HG03139 (cell line): Measurements from ENCODE around the gene SIGLEC1.

Experiments used
- ATAC-seq: cut with Tn5 transposase; IDR thresholded peaks from one replicate; pipeline ENCODE4 v1.9.1; 2021; ENCODE audit not compliant: unreplicated experiment

The SIGLEC1 gene

DNA sequence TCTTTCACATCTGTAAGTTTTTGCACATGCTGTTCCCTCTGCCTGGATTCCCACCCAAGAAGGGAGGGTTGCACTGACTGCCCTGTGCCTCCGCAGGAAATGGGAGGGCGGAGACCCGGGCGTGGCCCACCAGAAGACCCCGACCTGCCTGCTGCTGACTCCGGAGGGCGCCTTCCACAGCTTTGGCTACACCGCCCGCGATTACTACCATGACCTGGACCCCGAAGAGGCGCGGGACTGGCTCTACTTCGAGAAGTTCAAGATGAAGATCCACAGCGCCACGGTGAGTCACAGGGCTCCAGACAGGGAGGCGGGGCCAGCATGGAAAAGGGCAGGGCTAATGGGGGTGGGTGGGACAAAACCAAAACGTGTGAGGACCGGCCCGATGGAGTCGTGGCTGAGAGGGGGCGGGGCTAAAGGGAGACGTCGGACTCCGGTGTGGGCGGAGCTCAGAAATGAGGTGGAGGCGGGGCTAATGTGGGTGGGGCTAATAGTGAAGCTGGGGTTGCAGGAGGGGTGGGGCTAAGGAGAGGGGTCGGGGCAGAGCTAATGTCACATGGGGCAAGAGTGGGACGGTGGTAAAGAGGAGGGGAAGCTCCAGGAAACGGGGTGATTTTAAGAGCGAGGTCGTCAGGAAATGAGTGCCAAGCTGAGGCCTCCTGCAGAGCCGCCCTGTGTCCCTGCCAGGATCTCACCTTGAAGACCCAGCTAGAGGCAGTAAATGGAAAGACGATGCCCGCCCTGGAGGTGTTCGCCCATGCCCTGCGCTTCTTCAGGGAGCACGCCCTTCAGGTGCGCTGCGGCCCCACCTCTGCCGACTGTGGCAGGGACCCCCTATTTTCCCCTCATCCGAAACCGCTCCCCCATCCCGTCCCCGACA is 32.6 kb upstream of the SIGLEC1 start:
- ATAC-seq, result no peak

DNA sequence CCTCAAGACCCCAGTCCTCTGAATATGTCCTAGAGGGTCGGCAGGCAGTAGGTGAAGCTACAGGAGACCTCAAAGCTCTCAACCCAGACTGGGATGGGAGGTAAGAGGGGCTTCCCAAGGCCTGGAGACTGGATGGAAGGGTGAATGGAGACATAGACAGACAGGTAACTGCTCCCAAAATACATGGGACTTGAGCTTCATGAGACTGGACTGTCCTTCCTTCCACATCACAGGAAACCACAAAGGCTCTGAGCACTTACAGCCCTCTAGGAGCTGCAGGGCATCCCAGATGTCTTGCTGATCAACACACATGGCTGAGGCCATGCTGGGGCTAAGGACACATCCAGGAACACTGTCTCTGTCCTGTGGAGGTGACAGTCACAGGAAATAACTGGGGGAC is 31.6 kb upstream of the SIGLEC1 start:
- ATAC-seq, result no peak

DNA sequence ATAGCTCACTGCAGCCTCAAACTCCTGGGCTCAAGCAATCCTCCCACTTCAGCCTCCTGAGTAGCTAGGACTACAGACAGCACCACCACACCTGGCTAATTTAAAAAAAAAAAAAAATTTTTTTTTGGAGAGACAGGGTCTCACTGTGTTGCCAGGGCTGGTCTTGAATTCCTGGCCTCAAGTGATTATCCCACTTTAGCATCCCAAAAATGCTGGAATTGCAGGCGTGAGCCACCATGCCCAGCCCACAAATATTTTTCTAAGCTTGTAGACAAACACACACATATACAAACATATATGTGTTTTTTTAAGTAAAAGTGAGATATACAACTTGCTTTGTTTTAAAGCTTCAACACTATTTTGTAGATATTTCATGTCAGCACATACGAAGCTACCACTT is 30.9 kb upstream of the SIGLEC1 start:
- ATAC-seq, result no peak

DNA sequence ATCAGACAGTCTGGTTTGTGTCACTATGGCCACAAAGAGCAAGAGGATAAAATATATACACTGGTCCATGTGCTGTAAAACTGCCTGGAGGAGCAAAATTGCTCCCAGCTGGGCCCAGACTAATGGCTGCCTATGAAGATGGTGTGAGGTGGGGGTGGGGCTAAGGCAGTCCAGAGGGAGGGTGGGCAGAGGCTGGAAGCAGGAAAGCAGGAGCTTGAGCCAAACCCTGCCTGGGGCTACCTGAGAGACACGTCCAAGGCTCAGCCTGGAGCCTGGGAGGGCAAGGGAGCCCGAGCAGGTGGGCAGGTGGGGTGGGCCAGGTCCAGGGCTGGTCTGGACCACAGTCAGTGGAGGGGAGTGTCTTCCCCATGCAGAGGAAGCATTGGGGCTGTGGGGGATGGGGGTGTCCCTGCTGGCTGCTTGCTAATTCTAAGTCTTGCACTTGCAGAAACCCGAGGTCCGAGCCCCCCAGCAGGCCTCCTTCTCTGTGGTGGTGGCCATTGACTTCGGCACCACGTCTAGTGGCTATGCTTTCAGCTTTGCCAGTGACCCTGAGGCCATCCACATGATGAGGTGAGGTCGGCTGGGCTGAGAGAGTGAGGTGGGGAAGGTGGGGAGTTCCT is 29.5 kb upstream of the SIGLEC1 start:
- no peak for ATAC-seq

DNA sequence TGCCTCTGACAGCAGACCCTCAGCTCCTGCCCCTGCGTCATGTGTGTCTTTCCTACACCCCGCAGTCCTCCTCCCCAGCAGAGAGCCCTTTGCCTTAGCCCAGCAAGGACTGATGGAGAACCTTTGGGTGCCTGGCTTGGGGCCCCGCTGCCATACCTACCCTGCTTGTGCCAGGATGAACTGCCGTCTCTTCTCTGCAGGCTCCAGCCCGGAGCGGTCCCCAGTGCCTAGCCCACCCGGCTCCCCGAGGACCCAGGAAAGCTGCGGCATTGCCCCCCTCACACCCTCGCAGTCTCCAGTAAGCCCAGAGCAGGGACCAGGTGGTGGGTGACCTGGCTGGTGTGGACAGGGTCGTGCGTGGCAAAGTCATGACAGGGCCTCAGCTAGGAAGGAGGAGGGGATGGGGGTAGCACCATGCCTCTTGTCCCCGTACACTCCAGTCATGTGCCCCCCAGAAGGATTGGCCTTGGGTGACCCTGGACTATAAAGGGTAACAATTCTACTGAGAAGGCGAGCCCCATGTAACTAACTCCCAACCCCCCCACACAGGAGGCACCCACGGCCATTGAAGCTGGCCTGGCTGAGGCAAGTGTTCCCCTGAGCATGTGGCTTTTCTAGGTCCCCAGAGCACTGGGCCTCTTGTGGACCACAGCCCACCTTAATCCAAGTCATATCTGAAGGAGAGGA is 28.4 kb upstream of the SIGLEC1 start:
- no peak for ATAC-seq

DNA sequence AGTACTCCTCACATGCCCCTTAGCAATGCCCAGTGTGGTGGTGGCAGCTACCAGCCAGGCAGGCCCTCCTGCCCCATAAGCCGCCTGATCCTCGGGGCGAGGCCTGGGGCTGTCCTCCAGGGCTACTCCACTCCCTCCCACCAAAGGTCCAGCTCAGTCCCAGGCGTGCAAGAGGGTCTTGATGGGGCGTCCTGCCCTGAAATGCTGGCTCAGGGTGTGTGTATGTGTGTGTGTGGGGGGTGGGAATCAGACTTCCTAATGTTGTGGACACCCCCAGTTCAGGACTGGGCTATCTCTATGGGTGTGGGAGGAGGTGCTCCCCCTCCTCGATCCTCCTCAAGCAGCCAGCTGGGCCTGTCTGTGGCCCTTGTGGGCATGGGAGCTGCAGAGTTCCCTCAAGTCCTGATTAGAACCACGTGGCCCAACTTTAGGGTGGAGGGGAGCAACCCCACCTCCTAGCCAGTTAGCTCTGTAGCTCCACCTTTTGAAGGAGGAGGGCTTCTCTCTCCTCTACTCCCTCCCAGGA is 27.6 kb upstream of the SIGLEC1 start:
- ATAC-seq, result no peak

DNA sequence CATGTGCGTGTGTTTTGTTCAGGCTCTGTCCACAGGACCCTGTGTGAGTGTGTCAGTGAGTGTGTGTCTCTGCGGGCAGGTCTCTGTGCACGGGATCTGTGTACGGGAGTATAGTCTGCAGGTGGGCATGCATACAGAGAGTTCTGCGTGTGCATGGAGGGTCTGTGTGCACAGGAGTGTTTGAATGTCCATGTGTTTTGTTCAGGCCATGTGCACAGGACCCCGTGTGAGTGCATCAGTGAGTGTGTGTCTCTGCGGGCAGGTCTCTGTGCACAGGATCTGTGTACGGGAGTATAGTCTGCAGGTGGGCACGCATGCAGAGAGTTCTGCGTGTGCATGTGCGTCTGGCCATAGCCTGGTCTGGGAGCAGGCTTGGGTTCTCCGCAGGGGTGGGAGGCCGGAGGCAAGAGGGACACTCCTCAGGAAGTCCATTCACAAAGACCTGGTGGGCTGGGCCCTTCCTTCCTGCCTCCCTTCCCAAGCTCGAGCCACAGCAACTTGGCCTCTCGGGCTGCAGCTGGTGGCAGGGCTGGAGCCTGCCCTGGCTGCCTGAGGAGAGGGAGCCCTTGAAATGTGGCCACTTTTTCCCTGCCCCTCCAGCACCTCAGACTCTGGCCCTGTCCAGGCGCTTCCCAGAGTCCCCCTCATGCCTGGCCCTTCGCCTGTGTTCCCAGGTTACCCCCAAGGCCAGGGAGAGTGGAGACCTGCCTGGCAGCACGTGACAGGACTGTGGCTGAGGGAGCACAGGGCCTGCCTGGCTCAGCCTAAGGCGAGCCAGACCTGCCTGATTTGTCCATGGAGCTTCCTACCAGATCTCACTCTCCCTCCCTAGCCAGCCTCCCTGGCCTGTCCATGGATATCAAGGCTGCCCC is 26.9 kb upstream of the SIGLEC1 start:
- ATAC-seq, result no peak

DNA sequence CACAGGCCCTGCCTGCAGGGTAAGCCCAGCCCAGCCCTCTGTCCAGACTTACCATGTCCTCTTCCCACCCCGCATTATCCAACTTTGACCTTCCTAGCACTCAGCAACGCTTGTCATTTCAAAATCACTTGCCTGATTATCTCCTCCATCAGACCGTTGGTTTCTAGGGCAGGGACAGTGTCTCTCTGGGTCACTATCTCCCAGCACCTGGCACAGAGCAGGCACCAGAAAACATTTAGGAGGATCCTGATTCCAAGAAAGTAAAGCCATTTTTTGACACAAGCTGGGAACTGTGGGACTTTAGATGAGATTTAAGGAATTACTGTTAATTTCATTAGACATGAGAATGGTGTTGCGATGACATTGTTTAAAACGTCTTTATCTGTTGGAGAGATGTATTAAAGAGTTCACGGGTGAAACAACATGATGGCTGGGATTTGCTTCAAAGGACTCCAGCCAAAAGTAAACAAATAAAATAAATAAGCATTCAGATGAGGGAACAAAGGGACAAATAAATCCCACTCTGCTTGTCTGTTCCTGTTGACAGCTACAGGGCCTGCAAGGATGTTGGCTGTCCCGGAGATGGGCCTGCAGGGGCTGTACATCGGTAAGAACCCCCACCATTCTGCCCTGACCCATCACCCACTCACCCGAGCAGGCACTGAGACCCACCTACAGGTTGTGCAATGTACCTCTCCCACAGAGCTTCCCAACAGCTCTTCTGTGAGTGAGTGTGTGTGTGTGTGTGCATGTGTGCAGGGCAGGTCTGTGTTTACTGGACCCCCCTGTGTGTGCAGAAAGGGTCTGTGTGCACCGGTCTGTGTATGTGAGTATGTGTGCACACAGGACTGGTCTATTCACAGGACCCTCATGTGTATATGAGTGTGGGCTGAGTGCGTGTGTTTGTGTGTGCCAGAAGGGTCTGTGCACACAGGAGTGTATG is 26.0 kb upstream of the SIGLEC1 start:
- no peak for ATAC-seq

DNA sequence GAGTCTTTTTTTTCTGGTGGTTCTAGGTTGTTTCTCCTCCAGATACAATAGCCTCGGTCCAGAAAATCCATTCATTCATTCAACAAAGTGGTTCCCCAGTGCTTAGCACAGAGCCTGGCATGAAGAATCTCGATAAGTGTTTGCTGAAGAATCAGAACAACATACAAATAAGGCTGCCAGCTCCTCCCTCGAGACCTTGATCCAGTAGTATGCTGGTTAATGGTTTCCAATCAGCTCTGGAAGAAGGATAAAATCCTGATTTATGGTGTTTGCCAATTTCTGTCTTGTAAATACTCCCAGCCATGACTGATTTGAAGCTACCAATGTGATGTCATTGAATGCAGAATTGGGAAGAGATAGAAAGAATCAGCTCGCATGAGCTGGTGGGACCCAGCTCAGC is 23.4 kb upstream of the SIGLEC1 start:
- no peak for ATAC-seq

DNA sequence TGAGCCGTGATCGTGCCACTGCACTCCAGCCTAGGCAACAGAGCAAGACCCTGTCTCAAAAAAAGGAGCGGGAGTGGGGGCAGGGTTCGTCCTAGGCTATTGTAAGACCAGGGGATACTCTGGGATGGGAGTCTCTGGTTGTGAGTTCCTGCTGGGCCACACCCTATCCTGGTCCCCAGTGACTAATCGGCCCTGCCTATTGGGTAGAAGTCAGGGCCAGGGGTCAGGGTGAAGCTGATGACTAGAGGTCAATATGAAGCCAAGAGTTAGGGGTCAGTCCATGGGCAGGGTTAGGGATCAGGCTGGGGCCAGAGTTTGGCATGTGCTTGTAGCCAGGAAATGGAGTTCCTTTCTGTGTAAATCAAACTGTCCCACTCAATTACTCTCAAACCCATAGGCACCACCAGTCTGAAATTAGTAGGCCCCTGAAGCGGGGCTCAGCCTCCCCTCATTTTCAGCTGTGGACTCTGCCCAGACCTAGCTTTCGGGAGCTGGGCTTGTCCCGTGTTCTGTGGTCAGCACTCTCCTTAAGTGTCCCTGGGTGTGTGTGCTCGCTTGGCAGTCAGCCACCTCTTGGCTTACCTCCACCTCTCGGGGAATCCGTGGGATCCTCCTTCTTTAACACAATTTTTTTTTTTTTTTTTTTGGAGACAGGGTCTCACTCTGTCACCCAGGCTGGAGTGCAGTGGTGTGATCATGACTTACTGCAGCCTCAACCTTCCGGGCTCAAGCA is 21.9 kb upstream of the SIGLEC1 start:
- no peak for ATAC-seq

DNA sequence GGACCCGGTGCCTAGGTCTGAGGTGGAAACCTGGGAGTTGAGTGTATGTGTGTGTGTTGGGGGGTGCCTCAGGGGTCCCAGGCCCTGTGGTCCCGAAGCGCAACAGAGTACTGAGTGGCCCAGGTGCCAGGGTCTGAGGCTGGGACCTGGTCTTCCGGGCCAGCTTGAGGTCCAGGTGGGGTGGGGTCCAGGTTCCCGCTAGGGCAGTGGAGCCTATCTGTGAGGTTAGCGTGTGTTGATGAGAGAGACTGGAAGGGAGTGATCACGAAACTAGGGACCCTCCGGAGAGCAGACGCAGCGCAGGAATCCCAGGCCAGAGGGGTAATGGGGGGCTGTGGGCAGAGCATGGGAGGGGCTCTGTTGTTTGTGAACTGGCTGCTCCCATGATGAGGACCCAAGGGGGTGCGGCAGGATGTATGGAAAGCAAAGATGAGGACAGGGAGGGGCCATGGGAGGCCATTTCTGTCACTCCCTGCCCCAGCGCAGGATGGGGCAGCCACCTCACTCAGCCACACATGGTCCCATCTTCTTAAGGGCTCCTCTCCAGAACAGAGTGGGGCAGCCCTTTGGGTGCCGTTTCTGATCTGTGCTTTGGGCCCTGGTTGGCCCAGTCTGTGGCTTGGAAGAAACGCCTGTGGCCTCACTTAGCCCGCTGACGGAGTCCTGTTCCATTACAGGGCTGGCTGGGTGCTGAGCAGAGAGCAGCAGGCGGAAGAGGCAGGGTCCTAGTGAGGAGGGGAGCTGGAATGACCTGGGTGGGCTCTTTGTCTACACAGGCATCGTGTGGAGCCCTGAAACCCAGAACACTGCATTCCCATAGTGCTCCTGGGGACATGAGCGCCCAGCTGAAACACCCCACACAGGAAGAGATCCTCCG is 21.0 kb upstream of the SIGLEC1 start:
- ATAC-seq, result no peak

DNA sequence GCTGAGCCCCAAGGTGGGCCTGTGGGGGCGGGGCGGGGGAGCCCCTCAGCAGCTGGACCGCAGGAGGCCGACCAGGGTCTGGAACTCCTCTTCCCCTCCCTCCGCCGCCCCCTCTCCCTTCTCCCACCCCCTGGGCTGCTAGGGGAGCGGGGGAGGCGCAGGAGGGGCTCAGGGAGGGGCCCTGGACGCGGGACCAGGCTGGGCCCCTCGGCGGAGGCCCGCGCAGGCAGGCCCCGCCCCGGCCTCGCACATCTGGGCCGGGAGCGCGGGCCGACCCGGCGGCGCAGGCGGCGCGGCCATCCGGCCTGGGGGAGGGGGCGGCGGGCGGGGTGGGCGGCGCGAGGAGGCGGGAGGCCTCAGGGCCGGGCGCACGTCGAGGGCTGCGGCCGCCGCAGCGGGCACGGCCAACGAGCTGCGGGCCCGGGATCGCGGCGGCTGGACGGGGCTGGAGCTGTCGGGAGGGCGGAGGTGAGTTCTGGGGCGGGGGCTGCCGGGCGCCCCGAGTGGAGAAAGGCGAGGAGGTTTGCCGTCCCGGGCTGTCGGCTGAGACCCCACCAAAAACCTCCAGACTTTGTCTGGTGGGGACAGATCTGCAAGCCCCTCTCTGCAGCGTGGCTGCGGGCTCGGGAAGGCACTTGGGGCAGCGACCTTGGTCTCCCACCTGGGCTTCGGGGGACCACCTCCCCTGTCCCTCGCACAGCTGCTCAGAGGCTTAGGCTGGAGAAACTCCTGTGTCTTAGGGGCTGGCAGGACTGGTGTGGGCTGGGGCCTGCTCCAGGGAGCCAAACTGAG is 20.1 kb upstream of the SIGLEC1 start, which contains the start of gene HSPA12B:
HSPA12B (plus strand) TSS at position 359 of the 792 bp plus-strand sequence. CDS start 5,990 bp downstream, outside the sequence.
- no peak for ATAC-seq

DNA sequence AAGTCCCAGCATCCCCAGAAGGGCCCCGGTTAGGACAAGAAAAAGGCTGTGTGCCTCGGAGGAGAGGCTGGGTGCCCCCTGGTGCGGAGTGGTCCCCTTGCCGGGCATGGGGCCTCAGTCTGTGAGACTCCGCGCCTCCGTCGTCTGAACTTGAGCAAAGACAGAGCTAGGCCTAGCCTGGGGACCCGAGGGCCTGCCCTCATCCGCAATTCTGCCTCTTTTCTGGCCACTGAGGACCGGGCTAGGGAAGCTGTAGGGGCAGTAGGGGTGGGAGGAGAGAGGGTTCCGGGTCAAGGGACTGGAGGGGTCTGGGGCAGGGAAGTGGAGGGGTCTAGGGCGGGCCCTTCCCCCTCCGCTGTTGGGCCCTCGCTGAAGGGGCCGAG is 19.5 kb upstream of the SIGLEC1 start:
- ATAC-seq, result no peak

DNA sequence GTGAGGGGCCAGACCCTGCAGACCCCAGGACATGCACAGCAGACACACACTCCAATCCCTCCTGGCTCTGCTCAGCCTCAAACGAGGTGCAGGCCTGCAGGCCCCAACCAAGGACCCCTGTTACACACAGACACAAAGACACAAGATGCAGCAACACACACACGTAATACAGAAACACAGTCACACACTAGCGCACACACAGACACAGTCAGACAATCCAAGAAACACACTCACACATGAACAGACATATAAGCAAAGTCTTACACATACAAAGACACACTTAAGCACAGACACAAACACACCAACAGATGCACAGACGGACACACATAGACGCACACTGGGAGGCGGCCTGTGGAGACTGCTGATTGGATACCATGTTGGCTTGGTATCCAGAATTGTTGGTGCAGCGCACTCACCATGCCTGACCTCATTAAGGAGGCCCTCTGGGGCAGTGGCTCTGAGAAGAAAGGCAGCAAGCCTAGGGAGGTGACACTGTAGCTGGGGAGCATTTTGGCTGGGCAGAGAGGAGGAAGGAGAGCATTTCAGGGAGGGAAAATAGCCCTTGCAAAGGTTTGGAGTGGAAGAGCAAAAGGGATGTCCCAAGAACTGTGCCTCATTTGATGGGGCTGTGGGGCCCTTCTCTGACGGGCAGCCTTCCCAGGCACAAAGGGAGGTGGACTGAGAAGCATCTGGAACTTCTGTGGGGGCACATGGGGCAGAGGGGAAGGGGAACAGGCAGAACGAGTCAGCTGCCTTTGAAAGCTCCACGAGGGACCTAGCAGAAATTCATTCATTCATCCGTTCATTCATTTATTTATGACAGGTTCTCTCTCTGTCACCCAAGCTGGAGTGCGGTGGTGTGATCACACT is 18.6 kb upstream of the SIGLEC1 start:
- ATAC-seq, result no peak

DNA sequence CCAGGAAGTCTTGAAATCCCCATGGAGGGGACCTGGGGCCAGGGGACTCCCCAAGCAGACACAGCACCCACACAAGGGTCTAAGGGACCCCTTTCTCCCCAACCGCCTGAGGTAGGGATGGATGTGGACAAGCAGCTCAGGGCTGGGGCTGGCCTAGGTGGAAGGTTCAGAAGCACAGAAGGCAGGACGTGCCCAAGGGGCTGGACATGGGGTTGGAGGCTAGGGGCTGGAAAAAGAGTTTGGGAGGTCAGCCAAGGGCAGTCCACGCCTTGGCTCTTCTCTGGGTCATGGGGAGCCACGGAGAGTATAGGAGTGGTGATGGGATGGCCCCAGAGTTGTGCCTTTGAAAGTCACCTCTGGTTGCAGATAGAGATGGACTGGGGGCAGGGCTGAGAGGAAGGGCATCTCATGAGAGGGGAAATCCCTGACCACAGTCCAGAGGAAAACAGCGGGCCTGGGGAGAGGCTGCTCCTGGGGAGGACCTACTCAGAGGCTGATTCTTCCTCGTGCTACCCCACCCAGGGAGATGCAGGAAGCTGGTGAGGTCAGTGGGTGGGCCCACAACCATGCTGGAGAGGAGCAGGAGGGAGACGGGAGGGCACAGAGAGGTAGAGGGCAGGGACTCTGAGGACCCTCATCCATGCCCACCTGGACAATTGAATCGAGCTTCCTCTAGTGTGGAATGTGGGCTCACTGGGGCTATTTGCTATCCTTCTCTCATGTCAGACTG is 17.6 kb upstream of the SIGLEC1 start:
- no peak for ATAC-seq

DNA sequence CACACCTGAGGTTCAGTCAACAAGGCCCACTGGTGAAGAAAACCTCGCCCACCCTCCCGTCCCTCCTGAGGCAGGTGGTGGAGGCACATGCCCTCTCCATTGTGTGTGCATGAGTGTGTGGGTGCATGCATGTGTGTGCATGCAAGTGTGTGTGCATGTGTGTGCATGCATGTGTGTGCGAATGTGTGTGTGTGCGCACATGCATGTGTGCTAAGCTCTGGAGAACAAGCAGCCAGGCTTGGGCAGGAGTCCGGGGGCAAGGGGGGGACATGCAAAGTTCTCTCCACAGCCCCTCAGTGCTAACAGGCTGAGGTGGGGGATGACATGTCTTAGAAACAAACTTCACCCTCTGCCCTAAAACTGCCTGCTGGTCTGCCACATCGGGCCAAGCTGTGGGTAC is 17.0 kb upstream of the SIGLEC1 start:
- ATAC-seq, result no peak
